Right kidney (tissue), 1 donor: ENCODE data around the gene FRMD3.

Source experiments
- DNase-seq: peaks from one replicate; pipeline ENCODE4 v3.0.0-alpha.2; 2016

Gene FRMD3

DNA sequence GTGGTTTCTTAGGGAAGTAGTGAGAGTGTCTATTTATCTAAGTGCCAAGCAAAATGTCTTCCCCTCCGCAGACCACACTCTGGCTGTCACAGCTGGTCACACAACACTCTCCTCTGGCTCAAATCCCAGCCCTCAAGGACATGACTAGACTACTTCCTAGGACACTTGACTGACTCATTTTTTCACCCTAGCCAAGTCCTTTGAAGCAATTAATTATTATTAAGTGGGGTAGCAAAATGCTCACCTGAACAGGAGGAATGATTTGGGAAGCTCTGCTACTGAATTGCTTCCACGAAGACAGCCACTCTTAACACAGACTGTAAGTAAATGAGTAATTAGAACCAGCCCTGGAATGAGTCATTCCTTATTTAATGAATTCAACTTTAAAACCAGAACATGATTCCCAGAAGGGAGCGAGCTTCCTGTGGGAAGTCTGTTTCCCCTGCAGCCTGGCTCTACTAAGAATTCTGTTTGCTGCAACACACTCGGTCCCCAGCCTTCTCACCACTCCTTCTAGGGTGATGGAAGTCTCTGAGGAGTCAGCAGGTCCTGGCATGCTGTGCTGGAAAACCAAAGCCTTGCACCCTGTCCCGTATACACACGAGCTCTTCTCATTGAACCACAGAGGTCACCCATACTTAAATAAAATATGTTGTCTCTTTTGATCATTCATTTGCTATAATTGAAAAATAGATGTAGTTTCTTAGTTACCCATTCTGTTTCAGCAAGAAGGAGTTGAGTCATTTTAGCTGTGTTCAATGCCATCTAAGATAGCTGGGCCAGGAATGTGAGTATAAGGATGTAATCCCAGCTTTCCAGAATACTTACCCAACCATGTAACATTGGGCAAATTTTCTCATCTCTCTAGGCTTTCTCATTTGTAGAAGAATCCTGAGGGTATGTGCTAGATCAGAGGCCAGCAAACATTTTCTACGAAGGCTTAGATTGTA lies 256.6 kb downstream of the FRMD3 start:
- peak; percentile 42 for DNase-seq

DNA sequence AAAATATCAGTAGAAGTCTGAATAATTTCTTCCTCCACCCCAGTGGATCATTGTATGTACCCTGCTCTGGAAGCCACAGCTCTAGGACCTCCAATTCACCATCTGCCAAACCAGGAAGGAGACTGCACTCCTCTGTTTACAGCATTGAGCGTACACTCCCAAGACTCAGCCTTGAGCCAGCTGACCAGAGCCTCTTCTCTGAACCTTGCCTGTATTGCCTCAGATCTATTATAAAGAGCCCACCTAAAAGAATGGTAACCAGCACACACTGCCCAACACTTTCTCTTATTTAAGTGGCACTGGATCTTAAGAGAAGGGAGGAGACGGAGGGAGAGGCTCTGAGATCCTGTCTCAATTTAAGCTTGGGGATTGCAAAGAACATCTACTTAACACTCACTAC lies 257.4 kb downstream of the FRMD3 start:
- peak; percentile 17 for DNase-seq

GRCh38 chr9:83280268-83280667 lies 257.9 kb downstream of the FRMD3 start:
- DNase-seq: no peak

DNA sequence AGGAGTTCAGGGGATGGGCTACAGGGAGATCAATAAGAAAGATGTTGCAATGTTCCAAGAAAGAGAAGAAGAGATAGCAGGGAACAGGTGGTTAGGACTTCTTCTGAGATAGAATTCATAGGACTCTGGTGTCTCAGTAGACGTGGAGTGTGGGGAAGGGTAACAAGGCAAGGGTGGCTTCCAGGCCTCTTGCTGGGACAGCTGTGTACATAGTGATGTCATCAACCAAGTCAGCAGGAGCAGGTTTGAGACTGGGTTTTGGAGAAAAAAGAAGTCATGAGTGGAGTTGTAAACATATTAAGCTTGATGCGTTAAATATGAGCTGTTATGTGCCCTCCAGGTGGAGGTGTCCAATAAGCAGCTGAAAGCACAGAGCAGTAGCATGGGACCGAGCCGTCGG lies 263.4 kb downstream of the FRMD3 start:
- no peak for DNase-seq

DNA sequence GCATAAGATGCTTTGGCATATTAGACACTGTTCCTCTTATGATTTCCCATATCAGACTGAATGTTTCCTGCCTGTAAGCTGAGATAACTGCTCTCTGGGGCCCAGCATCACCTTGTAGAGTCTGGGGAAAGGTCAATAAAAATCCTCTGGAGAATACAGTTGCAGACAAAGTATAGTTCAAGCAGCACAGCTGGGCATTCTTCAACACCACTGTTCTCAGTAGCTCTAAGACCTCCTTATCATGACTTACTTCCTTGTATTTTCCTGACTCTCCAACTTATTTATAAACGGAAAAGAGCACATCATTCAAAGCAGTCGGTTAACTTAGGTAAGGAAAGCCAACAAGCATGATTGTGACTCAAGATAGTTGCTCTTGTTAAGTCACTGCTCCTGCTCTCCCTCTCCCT lies 266.5 kb downstream of the FRMD3 start:
- no peak for DNase-seq

DNA sequence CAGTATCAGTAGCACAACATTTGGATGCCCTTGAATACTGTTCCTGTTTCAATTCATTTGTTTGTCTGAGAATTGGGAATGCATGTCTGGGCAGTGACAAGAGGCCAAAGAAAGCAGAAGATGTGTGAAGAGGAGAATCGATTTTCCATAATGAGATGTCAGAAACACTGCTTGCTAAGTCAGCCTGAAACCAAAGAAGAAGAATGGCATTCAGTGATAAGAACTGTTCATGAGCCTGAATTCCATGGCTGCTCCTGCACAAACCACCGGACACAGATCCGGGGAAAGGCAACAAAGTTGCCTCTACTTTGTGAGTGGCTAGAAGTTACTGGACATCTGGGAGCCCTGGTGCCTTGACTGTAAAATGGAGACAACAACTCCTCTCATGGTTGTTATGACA lies 268.1 kb downstream of the FRMD3 start:
- DNase-seq: no peak

DNA sequence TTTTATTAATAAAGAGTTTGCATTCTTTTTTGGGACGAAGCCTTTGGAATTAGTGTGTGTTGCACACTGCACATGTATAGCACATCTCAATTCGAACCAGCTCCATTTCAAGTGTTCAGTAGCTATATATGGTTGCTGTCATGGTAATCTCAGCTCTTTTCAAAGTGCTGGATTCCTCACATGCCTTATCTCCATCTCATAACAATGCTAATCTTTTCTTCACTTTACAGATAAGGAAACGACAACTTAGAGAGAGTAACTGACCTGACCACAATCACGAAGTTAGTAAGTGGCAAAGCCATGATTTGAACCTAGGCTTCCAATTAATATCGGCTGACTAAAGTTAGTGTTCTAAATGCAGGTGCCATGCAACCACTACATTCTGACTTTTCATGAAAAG lies 270.5 kb downstream of the FRMD3 start:
- DNase-seq: no peak

DNA sequence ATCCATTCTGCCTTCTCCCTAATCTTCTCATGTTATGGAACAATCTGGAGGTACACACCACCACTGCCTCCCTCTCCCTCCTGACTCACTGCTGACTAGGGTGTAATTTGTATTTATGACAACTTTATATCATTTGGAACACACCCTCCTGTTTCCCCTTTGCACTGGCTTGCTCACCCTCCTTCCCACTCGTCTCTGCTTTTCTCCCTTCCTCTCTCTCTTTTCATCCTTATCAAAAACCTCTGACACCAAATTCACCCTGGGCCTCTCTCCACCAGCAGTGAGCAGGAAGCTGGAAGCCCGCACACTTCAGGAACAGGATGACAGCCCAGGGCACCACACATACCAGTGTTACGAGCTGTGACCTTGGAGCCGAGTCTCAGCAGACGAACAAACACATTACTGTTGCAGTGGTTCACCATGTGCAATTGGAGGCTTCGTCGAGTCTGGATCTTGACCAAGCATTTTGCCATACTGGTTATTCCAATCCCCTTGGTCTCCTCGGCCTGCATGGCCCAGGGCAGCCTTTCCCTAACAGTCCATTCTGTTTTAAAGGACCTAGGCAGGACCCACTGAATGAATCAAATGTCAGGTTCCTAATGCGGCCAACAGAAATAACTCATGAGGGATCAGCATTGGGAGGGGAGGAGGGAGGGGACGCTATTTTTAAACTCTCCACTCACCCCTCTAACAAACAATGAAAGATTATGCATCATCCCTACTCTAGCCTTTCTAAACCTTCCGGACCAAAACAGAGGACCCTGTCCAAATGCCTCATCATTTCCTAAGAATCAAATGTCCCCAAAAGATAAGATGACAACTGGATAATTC lies 271.3 kb downstream of the FRMD3 start:
- peak; percentile 22 for DNase-seq

DNA sequence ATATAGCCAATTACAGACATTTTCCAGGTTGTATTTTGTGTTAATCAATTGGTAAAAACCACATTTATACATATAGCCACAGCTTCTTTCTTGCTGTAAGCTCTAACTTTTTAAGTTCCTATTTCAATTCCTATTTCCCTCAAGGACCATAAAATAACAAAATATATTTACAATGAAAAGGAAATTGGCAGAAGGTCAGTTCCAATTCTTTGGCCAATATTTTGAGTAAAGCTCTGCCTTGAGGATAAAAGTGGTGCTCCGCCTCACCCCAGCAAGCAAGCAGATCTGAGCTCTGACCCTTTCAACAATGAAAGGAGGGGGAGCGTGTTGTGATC lies 271.9 kb downstream of the FRMD3 start:
- DNase-seq: no peak

DNA sequence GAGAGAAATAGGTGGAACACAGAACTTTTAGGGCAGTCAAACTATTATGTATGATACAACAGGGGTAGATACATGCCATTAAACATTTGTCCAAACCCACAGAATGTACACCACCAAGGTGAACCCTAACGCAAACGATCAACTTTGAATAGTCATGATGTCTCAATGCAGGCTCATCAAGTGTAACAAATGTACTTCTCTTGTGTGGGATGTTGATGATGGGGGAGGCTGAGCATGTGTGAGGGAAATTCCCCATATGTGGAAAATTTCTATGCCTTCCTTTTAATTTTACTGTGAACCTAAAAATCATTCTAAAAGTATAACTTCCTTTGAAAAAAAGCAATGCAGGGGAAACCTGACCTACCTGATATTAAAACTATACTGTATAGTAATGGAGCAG lies 273.9 kb downstream of the FRMD3 start:
- no peak for DNase-seq

DNA sequence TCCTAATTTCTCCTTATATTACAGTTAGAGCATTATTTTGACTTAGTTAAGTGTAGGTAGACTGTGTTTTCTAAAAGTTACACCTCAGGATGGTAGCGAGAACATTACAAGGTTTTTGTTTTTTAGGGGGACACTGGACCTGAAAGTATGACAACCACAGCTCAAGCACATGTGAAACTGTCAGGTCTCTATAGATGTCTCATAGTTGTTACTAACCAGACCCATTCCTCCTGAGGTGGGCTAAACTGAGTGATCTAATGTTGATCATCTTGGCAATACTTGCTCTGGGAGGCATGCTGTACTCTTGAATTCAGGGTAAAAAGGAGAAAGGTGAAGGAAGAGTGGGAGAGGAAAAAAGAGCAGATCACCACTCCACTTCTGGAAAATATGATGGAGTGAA lies 278.6 kb downstream of the FRMD3 start:
- no peak for DNase-seq

DNA sequence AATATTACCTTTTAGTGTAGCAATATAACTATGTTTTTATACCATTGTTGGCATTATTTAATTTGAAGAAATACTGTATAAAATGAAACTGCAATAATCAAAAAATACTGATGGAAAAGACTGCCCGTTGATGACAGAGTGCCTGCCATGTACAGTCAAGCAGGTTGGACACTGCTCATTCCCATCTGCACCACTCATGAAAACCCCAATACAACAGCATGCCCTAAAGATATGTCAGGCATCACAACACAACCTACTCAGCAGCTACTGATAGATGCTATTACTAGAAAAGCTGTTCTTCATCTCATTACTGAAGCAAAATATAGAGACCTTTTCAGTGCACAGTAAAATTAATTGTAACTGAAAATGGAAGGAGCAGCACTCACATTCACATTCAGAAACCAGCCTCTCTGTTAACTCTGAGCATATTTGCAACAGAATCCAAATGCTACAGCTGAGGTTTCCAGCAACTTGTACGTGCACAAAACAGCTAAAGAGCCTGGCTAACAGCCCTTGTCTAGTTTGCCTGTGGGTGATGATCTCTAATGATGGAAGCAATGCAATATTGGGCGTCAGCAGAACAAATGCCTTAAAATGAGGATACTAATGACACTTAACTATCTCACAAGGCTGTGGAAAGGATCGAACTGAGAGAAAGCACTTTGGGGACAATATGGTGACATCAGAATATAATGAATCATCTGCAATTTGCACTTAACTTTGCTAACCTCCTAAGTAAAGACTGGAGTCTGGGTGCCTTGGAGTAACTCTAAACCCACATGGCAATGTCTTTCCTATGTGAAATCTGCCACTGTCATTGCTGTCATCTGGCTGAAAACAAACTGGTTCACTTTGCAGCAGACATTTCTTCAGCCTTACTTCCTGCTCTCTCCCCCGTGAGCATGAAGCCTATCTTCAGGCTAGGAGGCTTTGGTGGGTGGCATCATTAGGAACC lies 280.0 kb downstream of the FRMD3 start:
- no peak for DNase-seq

GRCh38 chr9:83247732-83248131 lies 290.5 kb downstream of the FRMD3 start:
- DNase-seq: no peak

DNA sequence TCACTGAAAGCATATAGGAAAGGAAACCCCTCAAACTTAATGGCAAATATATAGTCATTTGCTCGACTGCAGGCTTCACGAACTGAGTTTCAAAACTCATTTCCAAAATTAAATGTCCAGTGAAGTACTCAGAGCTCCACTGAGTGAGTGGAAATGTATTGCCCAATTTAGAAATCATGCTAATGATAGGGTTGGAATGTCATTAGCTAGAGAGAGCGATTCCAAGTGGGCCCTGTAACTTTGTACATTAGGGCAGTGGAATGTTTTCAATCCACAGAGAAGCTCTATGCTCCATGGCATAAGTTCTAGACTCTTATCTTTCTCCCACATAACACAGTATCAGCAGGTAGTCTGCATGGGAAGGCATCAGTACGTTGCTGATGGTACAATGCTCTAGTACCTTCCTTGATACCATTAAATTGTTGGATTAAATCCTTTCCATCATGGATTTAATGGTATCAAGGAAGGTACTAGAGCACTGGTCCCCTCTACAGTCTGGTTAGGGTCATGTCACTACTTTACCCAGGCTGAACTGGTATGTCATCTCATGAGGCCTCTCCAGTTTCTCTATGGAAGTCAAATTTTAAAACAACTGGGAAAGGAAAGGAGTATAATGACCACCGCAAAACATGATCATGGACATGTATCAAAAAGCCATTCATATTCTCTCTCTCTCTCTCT lies 292.1 kb downstream of the FRMD3 start:
- no peak for DNase-seq

- no peak for DNase-seq
Measured at GRCh38 chr9:83242066-83242465, 296.1 kb downstream of the FRMD3 start.

DNA sequence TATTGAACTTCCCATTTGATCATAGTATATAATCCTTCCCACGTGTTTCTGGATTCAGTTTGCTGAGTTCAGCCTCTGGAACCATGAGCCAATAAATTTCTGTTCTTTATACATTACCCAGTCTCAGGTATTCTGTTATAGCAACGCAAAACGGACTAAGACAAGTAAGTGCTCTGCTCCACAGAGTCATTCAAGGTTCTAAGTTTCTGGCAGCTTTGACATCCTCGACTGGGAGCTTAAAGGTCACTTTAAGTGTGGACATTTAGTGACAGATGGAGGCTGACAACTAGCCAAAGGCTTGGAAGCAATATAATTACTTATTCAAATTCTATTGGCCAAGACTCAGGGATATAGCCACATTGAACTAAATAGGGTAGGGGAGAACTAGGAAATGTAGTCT lies 297.5 kb downstream of the FRMD3 start:
- DNase-seq: no peak

DNA sequence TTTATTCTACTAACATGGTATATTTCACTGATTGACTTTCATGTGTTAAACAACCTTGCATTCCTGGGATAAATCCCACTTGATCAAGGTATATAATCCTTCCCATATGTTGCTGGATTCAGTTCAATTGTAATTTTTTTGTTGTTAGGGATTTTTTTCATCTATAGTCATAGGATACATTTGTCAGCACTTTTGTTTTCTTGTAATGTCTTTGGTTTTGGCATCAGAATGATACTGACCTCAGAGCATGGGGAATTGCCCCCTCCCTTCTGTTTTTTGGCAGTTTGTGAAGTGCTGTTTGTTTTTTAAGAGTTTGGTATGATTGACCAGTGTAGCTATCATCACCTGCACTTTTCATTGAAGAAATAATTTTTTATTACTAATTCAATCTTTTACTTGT lies 298.5 kb downstream of the FRMD3 start:
- no peak for DNase-seq

DNA sequence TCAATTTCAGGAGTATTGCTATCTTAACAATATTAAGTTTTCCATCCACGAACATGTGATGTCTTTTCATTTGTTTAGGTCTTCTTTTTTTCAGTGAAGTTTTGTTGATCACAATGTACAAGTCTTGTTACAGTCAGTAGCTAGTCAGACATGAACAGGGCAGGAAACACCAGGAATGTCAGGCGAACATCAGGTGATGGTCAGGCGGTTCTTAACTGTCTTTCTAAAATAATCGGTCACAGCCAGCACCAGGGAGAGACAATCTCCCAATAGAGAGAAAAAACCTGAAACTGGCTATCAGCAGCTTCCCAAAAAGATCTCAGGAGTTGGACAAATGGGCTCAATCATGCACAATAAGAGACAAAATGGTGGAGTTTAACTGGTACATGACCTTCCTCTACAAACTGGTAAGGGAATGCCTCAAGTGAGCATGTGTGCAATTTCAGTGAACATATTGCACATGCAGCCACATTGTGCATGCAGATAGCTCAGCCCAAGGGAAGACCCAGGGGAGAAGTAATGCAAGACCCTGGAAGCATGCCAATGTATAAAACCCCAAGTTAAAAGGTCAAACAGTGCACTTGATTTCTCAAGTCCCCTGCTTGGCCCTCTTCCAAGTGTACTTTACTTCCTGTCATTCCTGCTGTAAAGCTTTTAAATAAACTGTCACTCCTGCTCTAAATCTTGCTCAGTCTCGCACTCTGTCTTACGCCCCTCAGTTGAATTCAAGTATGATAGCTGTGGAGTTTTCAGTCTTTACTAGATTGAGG lies 299.1 kb downstream of the FRMD3 start:
- peak; percentile 4 for DNase-seq

DNA sequence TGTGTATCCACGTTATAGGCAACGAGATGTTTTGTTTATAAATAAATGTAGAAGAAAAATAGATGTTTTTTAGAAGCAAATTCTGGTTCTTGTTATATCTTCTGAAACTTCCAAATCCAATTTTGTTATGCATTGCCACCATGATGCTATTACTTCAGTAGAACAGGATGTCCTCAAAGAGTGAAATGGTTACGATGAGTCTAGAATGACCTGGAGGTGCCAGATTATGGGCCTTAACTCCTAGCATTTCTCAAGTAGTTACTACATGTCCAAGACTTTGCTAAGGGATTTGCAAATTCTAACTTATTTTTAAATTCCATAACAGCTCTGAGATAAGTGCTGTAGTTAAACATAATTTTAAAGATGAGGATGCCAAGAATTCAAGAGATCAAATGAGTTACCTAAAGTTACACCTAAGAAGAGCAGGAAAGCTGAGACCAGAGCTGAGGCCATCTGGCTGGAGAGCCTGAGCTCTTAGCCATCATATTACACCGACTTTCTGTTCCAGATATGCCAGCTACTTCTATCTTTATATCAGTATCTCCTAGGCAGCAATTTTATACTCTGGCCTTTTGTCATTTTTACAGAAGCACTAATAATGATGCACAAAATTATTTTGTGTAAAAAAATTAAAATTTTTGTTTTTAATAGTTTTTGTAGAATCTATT lies 302.0 kb downstream of the FRMD3 start:
- no peak for DNase-seq

GRCh38 chr9:83235526-83235925 lies 302.7 kb downstream of the FRMD3 start:
- DNase-seq: no peak
